ENCODE data around the gene TMEM120B.

- TF ChIP-seq, protein P1, sequence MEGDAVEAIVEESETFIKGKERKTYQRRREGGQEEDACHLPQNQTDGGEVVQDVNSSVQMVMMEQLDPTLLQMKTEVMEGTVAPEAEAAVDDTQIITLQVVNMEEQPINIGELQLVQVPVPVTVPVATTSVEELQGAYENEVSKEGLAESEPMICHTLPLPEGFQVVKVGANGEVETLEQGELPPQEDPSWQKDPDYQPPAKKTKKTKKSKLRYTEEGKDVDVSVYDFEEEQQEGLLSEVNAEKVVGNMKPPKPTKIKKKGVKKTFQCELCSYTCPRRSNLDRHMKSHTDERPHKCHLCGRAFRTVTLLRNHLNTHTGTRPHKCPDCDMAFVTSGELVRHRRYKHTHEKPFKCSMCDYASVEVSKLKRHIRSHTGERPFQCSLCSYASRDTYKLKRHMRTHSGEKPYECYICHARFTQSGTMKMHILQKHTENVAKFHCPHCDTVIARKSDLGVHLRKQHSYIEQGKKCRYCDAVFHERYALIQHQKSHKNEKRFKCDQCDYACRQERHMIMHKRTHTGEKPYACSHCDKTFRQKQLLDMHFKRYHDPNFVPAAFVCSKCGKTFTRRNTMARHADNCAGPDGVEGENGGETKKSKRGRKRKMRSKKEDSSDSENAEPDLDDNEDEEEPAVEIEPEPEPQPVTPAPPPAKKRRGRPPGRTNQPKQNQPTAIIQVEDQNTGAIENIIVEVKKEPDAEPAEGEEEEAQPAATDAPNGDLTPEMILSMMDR (IDR thresholded peaks at IDR 0.05; ENCODE audit: borderline replicate concordance, extremely low read depth, low read length, poor library complexity, severe bottlenecking) = no peak
- no peak for TF ChIP-seq EZH2 (IDR thresholded peaks at IDR 0.05; ENCODE audit: borderline replicate concordance, low read depth, low read length, severe bottlenecking)
Observed at GRCh38 chr12:121781484-121781997, 69.0 kb downstream of the TMEM120B start.

Measured in DND-41 (cell line).